ENCODE data around the gene MEGF6.
A peak's percentile ranks its signal among the peaks of the same experiment; 100 is the strongest.

Gene MEGF6

DNA sequence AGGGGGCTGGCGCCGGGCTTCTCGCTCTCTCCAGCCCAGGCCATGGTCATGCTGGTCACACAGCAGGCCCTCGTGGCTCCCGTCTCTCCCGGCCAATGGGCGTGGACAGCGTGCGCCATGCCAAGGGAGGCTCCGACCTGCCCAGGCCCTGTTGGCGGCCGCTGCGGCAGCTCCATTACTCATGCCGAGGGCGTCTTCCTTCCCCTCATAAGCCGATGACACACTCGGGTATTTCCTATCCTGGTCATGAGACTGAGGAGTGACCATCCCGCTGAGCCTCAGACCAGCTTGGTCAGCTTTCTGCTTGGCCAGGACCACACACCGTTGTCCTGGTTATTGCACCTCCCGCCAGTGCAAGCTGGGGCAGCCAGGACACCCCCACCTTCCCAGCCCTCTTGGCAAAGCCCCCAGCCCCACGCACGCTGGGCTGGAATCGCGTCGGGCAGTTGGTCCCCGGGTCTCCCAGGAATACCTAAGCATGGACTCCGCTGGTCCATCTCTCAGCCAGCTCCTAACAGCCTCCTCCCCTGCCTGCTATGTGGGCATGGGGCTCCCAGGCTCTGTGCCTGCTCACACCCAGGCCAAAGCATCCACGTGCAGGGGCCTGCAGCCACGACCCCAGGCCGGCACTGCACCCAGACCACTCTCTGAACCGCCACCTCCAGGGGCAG lies 107.0 kb downstream of the MEGF6 start:
- DNase-seq (ENCODE audit: low read depth) = no peak

DNA sequence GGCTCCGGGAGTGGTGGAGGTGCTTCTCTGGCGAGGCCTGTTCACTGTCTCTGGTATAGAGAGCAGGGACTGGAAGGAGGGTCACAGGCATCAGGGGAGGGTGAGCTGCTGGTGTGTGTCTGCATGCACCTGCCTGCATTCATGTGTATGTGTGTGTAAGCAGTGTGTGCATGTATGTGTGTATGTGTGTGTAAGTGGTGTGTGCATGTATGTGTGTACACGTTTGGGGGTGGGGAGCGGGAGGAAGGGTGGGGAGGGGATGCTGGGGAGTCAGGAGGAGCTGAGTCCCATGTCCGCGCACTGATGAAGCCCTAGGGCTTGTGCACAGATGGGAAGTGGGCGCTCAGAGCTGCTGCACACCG lies 107.8 kb downstream of the MEGF6 start:
- DNase-seq (ENCODE audit: low read depth) = no peak

DNA sequence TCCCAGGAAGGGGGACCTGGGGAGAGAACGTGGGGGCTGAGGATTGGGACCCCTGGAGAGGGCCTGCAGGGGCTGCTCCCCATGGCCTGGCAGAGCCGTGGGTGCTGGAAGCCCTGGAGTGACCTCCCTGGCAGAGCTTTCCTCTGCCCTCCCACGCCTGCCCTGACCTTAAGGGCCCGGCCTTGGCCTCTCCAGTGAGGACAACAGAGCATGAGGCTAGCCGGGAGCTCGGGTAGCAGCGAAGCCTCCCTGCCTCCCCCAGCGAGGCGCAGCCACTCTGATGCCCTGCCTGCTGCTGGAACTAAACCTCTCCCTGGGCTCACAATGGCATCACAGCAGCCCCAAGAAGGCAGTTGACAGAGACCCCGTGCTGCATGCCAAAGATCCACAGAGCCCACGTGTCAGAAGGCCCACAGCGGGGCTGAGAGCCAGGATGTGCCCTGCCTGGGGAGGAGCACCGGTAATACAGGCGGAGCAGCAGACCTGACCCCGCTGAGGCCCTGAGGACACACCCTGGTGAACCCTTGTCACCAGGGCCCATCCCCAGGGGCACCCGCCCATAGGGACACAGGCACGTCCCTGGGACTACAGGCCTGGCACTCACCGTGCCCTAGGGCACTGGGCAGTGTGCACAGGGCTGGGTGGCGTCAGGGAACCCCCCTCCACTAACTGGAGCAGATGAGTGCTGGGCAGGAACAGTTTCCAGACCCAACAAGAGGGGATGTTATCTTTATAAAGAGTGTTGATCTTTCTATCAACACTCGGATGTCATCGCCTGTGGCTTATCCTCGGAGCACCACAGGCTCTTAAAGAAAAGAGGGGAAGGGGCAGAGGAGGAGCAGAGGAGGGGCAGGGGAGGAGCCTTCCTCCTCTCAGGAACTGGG lies 108.4 kb downstream of the MEGF6 start:
- DNase-seq (ENCODE audit: low read depth) = no peak

DNA sequence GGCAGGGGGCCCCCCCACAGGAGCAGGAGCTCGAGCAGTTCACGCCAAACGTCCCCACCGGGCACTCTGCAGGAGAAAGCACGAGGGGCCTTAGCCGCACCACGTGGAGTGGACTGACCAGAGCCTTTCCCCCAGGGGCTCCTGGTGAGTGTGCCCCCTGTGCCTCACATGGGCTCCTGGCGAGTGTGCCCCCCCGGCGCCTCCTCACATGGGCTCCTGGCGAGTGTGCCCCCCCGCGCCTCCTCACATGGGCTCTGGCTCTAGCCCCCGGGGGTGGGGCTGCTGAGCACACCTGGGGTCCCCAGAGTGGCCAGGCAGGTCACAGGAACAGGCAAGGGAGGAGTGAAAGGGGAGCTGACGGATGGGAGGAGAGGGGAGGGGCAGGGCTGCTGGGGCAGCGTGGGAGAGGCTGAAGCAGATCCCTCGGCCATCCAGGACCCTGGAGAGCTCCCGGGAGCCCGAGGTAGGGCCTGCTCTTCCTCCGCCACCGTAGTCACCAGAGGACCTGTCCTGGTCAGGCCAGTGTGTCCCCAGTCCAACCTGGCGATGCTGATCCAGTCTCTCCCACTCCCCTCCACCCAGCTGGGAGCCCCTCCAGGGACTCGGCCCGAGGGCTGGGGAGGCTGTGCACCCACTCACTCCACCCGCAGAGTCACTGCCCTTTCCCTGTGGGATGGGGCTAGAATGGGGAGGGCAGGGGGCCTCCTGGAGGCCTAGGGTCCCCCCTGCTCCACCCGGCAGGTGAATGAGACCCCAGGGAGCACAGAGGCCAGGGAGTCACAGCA lies 109.3 kb downstream of the MEGF6 start:
- DNase-seq (ENCODE audit: low read depth) = no peak

DNA sequence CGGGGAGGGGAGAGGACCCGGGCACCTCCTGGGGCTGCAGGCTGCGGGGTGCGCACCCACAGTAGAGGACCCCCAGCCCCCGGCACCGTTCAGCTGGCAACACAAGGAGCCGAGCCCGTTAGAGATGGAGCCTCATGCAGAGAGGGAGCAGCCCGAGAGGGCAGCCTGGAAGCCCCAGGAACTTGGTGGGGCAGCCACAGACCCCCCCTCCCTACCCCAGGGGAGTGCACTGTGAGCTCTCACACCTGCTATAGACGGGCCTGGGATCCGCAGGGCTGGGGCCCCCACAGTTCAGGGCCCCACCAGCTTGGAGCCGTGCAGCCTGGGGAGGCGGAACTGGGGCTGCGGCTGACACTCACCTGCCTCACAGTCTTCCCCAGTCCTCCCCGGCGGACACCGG lies 109.9 kb downstream of the MEGF6 start:
- no peak for DNase-seq (ENCODE audit: low read depth)

DNA sequence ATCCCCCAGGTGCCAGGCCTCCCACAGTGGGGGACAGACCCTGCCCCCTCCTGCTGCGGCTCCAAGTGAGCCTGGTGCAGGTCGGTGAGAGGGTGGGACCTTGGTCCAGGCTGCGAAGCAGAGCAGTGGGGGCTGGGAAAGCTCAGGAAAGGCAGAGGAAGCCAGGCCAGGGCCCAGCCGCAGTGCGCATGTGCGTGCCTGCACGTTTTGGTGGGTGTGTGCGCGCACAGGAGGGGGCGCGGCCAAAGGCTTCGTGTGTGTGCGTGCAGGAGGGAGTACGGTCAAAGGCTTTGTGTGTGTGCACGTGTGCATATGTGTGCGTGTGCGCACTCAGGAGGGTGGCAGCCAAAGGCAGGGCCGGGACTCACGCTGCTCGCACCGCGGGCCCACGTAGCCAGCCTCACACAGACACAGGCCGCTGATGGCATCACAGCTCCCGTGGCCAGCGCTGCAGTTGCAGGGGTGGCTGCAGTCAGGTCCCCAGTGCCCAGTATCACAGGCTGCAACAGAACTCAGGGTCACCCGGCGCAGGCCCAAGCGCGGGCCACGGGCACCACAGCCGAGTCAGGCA lies 111.0 kb downstream of the MEGF6 start:
- no peak for DNase-seq (ENCODE audit: low read depth)

DNA sequence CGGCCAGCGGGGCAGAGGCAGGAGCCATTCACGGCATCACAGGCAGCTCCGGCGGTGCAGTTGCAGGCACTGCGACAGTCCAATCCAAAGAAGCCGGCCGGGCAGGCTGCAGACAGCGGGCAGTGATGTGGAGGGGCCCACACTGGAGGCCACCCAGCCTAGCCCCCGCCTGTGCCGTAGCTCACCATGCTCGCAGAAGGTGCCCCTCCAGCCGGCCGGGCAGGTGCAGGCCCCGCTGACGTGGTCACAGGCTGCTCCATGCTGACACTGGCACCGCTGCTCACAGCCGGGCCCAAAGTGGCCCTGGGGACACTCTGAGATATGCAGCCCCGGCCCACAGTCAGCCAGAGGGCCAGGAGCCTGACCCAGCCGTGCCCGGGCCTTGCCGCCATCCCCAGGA lies 111.7 kb downstream of the MEGF6 start:
- DNase-seq (ENCODE audit: low read depth) = no peak

DNA sequence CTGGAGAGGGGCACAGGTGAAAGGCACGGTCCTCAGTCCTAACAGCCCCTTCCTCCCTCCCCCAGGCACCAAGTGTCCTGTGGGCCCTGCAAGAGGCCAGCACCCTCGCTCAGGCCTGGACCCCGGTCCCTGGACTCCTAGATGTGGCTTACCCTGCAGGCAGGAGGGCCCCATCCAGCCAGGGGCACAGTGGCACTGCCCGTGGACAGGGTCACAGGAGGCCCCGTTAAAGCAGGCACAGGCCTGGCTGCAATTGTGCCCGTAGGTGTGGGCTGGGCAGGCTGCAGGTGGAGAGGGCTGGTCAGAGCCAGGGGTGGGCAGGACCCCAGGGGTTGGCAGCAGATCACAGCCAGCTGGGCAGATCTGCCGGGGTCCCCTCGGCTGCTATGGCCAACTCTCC lies 112.3 kb downstream of the MEGF6 start:
- DNase-seq (ENCODE audit: low read depth) = no peak

DNA sequence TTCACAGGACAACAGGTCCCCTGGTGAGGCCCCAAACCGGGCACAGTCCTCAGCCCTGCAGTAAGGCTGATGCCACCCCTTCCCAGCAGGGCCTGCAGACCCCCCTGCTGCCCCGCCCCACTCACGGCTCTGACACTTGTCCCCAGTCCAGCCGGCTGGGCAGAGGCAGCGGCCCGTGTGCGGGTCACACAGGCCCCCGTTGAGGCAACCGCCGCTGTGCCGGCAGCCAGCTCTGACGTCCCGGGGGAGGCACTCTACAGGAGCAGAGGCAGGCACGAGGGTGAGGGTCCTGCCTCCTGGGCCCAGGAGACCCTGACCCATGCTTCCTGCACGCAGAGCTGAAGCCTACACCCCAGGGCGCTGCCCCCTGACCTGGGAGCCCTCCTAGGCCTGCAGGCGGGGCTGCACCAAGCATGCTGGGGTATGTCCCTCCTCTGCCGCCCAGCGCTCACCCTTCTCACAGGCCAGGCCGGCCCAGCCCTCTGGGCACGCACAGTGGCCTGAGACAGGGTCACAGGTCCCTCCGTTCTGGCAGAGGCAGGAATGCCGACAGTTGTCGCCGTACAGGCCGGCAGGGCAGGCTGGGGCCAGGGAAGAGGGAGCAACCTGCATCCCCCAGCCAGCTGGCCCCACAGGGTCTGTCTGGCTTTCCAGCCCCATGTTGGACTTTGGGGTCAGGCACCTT lies 112.9 kb downstream of the MEGF6 start:
- DNase-seq (ENCODE audit: low read depth) = no peak

DNA sequence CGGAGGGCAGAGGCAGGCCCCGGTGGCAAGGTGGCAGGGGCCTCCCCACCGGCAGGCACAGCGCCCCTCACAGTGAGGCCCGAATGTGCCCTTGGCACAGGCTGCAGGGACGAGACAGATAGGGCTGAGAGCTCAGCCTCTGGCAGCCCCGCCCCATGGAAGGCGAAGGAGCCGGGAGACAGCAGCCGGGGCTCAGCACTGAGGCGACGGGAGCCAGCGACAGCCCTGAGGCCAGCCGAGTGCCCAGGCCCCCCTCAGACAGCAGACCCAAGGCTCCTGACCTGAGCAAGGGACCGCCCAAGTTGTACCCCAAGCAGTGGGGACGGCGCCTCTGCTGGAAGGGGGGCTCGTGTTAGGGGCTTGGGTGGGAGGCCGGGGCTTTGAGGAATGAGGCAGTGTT lies 113.8 kb downstream of the MEGF6 start:
- DNase-seq (ENCODE audit: low read depth) = no peak

DNA sequence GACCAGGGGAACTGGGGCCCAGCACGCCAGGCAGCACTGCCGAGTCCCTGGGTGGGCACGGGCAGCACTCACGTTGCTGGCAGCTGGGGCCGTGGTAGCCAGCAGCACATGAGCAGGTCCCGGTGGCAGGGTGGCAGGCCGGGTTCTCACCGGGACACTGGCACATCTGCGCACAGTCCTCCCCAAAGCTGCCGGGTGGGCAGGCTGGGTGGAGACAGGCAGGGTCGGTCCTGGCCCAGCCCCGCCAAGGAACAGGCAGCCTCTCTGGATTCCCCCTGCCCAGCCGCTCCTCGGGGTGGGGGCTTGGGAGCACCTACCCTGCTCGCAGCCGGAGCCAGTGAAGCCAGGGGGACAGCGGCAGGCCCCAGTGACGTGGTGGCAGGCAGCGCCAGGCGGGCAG lies 114.4 kb downstream of the MEGF6 start:
- DNase-seq (ENCODE audit: low read depth) = no peak

DNA sequence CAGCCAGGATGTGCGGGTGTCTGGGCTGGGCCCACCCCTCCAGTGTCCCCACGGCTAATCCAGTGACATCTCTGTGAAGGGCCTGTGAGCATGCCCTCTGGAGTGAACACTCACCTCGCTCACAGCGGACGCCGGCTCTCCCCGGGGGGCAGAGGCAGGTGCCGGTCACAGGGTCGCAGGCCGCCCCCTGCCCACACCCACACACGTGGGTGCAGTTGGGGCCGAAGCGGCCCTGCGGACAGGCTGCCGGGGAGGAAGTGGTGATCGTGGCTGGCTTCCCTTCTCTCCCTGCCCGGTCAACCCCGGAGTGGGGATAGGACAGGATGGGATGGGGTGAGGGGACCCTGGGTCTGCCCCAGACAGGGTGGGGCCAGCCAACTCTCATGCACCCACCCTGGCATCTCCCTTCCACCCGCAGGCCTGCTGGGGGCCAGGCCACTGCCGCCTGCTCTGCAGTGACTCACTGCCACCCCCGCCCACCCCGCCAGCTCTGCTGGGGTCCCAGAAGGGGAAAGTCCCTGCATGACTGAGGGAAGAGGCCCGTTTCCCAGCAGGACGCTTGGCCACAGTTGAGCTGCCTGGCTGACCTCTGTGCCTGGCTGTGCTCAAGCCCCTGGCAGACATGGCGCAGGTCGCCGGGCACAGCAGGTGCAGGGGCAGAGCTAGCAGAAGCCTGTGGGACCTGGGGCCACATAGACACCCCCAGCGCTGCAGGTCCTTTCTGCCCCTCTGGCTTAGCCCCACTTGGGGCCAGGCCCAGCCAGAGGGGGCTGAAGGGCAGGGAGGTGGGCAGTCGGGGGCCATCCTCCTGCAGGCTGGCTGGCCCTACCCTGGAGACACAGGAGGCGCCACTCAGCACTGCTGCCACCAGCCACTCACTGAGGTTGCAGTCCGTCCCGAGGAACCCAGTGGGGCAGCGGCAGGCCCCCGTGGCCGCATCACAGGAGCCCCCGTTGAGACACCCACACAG lies 115.2 kb downstream of the MEGF6 start:
- no peak for DNase-seq (ENCODE audit: low read depth)

DNA sequence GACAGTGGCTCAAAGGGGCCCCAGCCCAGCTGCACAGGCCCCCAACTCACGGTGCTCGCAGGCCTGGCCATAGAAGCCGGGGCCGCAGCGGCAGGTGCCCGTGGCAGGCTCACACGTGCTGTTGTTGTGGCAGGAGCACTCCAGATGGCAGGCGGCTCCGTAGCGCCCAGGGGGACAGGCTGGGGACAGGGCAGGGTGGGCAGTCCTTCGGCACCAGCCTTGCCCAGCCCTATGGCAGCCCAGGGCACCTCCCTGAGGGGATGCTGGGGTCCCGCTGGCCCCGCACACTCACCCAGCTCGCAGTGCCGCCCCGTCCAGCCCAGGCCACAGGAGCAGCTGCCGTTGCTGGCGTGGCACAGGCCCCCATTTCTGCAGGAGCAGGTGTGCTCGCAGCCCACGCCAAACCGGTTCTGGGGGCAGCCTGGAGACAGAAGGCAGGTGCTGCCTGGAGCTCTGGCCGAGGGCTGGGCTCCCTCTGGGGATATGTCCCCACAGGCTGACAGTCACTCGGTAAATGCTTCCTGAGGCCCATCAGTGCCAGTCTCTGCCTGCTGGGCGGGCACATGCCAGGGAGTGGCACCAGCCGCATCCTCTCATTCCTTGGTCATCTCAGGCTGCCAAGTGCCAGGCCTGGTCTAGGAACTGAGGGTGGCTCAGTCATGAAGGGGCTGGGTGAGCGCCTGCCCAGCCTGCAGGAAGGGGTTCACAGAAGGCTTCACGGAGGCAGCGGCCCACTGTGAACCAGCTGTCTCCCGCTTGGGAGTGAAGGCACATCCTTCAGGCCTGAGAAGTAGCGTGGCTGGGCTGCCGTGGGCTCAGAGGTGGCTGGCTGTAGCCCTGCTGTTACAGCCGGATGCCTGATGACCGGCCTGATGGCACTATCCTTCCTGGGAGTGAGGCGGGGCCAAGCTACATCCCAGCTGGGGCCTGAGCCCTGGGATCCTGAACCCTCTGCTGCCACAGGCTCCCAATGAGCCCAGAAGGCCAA lies 116.7 kb downstream of the MEGF6 start:
- no peak for DNase-seq (ENCODE audit: low read depth)

DNA sequence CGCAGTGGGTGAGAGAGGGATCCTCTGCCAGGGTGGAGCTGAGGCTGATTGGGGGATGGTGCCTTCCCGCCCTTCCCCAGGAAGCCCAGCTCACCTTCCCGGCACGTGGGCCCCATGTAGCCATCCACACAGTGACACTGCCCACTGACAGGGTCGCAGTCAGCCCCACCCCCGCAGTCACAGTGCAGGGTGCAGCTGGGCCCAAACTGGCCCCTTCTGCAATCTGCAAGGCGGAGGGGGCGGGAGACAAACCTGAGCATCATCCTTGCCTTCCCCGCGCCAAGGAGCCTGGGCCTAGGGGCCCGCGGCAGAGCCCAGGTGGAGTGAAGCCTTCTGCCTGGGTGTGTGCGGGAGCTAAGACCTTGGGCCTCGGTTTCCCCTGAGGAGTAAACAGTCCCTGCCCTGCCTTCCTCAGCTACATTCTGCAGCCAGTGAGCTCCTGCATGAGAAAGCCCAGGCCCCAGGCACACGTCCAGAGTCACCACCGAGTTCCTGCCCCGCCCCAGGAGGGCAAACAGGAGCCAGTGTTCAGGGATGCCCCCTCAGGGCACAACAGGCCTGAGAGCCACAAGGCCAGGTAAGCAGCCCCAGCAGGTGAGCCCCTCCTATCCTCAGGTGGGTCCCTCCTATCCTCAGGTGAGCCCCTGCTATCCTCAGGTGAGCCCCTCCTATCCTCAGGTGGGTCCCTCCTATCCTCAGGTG lies 118.6 kb downstream of the MEGF6 start:
- no peak for DNase-seq (ENCODE audit: low read depth)

DNA sequence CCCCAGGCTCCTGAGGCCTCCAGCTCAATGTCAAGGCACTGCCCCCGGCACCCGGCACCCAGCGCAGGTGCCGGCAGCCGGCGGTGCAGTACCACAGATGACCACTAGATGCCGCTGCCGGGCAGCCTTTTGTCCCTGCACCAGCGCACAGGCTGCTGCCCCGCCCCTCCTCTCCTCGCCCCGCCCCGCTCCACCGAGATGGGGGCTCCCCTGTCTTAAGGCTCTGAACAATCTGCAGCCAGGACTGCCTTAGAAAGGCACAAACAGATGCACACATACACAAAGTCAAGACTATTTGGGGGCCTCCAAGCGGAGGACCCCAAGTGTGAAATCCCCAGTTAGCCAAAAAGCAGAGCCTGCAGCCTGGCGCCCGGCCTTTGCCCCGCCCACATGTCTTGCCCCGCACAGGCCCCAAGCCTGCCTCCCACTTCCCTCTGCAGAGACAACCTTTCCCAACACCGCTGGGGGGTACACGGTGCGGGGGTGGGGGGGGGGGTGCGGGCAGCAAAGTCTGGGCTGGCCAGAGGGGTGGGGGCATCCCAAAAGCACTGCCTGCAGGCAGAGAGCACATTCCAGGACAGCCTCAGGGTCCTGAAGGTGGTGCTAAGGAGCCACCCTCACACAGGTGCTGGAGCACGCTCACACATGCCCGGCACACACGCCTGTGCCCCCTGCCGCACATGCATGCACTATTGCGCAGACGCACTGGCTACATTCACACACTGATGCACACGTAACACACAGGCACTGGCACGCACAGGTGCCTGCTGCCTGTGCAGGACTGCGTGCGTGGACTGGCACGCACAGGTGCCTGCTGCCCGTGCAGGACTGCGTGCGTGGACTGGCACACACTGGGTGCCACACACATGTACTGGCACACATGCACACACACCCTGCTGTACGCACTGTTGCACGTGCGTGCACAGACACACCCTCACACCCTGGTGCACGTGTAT lies 119.7 kb downstream of the MEGF6 start:
- peak; percentile 27 for DNase-seq (ENCODE audit: low read depth)

DNA sequence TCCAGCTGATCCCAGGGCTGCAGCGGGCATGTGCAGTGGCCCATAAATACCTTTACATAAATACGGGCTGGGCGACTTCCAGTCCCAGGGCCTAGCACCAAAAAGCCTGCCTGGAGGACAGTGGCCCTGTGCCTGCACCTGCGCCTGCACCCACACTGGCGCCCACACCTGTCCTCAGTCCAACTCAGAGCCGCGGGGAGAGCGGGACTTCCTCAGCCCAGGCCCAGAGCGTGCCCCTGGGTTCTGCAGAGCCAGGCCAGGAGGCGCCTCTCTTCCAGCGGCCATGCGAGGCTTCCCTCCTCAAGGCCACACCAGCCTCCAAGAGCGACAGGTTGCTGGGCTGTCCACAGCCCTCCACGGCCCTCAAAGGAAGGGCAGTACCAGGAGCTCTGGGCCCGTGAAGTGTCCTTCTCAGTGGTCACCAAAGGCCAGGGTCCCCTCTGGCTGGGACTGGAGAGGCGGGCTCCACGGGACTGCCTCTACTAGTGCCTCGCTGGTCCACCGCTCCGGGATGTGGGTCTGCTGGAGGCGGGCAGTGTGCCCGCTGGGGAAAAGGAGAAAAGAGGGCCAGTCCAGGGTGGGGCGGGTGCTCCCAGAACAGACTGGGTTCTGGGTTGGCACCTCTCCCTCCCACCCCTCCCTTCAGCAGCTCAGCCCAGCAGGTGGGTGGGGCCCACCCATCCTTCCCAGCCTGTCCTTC lies 121.1 kb downstream of the MEGF6 start:
- DNase-seq (ENCODE audit: low read depth) = no peak

DNA sequence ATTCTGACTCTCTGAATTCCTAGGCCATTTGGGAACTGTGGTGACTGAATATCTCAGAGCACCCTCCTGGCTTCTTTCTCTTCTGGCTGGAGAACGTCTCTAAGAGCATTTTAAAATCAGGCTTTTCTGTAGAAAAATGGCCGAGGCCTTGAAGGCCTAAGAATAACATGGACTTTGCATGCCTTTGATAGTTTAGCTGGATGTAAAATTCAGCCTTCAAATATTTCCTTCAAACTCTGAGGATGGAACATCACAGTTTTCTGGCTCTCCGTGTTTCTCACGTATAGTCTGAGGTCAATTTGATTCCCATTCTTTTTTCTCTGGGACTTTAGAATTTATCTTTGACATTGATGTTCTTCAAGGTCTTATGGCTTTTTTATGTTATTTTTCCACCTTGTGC lies 122.9 kb downstream of the MEGF6 start:
- DNase-seq (ENCODE audit: low read depth) = no peak

All from CMK (cell line).